NCI-H1105 (cell line): ENCODE data around the gene SCRN1.

ENCODE experiments used
- DNase-seq: peaks from one replicate; lab custom pipeline; 2025; lab: John Stamatoyannopoulos, UW

SCRN1 gene

DNA sequence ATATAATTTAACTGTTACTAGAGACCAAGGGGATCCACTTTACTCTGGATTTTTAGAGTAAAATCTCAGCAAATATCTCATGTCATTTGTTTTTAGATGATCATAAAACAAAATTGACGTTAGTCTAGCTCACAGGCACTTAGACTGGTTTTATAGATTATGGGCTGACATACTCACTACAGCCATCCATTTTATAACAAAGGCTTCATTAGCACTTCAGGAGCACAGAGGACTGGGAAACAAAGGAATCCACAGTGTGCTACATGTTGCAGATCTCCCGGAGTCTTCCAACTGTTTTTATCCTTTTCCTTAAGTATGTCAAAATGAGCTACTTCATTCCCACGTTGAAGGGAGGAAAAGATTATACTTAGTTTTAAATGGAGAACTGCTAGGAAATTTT lies 15.9 kb upstream of the SCRN1 start:
- DNase-seq: no peak

DNA sequence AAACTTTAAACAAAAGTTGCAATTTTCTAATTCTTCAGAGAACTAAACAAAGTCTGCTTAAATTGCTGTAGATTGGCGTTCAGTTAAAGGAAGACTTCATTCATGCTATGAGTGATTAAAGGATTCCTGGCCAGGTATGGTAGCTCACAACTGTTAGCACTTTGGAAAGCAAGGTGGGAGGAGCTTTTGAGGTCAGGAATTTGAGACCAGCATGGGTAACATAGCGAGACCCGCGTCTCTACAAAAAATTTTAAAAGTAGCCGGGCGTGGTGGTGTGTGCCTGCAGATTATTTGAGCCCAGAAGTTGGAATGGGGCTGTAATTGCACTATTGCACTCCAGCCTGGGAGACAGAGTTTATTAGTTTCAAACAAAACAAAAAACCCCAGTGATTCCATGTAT lies 13.5 kb upstream of the SCRN1 start:
- DNase-seq: no peak

DNA sequence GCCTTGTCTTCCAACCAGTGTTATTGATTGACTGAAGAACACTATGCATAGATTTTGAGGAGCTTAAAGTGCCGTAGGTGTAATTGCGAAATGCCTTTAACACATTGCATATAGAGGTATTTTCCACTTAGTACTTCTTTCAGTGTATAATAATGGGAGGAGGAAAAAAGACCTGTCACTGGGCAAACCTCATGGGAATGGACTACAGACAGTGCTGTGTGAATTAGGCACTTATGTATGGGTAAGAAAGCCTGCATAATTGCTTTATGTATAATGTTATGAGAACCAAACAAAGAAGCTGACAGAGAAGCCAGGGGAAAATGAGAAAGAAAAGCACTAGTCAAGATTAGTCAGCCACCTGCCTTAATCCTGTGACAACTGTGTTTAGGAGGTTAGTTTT lies 12.4 kb upstream of the SCRN1 start:
- DNase-seq: no peak

DNA sequence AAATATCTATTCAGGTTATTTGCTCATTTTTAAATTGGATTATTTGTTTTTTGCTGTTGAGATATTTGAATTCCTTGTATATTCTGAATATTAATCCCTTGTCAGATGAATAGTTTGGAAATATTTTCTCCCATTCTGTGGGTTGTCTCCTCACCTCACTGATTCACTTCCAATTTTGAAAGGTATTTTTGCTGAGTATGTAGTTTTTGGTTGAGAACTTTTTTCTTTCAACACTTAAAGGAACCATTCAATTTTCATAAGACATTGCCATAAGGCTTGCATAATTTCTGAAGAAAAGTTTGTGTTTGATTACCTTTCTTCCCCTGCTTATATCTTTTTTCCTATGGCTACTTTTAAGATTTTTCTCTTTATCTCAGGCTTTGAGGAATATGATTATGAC lies 8.9 kb upstream of the SCRN1 start:
- DNase-seq: no peak

DNA sequence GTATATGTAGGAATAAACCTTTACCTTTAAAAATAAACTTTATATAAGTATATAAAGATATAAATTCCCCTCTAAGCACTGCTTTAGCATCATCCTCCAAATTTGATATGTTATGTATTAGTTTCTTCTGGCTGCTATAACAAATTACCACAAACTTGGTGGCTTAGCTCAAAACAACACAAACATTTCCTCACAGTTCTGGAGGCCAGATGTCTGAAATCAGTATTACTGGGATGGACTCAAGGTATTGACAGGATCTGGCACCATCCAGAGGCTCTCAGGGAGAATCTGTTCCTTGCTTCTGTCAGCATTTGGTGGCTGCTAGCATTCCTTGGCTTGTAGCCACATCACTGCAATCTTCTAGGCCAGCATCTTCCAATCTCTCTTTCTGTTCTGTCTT lies 6.7 kb upstream of the SCRN1 start:
- DNase-seq: no peak

DNA sequence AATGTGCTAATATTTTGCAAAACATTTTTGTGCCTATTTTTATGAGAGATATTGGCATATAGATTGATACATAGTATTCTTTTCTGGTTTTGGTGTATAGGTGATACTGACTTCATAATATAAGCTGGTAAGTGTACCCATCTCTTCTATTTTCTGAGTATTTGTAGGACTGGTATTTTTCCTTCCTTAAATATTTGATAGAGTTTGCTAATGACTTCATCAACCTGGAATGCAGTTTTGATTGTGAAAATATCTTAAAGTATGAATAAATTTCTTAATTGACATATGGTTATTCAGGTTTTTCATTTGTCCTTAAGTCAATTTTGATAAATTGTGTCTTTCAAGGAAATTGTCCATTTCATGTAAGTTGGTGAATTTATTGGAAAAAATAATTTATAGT lies 6.1 kb upstream of the SCRN1 start:
- DNase-seq: no peak

DNA sequence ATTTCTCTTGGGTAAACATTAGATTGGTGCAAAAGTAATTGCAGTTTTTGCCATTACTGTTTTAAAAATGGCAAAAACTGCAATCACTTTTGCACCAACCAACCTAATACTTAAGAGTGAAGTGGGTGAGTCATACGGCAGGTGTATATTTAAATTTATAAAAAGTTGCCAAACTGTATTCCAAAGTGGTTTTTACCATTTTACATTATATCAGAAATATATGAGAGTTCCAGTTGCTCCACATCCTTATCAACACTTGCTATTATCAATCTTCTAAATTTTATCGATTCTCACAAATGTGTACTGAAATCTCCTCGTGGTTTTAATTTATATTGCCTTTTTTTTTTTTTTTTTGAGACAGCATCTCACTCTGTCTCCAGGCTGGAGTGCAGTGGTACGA lies 3.5 kb upstream of the SCRN1 start:
- DNase-seq: no peak

DNA sequence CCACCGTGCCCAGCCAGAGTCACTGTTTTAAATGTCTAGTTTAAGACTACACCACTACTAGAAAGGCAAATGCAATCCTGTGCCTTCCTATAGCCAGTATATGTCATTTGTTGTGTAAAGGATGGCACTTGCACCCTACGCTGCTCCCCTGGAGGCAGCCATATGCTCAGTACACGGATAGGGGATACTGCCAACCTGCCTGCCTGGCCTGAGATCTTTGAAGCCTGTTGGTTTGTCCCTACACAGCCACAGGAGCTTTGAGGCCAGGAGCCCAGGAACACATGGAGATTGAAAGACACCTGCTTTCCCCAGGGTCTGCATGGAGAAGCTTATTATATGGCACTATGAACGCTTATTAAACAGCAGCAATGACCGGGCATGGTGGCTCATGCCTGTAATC lies 2.3 kb upstream of the SCRN1 start:
- DNase-seq: no peak

DNA sequence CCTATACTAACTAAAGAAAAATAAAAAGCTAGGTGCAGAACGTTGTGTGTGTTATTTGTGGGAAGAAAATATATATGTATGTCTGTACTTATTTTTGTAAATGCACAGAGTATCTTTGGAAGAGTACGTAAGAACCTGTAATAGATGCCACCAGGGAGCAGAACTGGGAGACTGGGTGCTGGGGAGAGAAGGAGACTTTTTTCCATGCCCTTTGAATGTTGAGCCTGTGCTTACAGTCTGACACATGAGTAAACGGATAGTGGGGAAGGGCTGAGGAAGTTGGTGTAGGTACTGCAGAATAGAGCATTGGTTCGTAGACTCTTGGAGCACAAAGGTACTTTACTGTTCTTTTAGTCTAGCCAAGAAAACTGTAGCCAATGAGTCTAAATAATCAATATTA lies 1.3 kb upstream of the SCRN1 start:
- DNase-seq: no peak

DNA sequence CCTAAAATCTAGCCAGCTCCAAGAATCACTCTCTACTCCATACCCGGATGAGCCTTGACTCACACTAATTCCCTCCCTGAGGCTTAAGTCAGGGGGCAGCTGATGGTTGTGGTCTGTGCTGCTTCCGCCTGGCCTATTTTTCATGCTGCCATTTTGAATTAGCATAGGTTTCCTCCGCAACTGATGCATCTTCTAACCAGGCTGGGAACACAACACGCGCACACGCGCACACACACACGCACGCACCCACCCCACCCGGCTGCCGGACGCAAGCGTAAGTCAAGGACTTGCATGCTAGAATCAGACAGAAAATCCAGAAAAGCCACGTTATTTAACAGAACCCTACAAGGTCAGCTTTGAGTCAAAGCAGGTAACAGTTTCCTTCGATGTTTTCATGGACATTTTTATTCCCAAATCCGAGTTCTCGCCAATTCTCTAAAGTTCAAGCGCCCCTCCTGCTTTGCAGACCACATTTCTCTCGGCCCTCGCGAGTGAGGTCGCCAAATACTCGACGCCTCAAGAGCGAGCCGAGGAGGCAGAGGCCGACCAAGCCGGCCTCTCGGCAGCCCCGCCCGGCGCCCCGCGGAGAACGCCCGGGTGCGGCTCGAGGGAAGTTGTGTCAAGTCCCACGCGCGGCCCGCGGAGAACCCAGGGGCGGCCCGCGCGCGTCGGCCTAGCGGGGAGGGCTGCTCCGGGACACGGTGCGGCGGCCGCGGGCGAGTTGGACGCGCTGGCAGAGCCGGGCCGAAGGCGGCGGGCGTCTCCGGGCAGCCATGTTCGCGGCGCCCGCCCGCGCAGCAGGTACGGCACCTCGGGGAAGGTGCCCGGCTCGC lies 961 bp downstream of the SCRN1 start:
- peak; percentile 51 for DNase-seq

DNA sequence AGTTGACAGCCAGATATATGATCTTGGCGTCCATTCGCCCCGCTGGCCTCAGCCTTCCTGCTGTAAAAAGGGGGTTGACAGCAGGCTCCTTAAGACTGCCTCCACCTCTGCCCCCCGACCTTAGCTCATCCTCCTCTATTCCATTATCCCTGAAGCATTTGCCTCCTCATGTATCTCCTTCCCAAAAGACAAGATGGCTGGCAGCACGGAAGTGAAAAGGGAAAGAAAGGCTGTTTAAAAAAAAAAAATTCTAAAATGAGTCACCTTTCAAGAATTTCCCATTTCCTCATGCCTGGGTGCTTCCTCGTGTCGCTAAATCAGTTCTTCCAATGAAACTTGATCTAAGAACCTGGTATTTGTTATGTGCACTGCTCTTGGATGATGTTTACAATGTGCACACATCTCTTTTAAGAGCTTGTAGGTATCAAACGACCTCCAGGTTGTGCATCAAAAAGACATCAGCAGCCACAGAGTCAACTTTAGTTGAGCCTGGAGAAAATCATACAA lies 1.7 kb downstream of the SCRN1 start:
- DNase-seq: no peak

DNA sequence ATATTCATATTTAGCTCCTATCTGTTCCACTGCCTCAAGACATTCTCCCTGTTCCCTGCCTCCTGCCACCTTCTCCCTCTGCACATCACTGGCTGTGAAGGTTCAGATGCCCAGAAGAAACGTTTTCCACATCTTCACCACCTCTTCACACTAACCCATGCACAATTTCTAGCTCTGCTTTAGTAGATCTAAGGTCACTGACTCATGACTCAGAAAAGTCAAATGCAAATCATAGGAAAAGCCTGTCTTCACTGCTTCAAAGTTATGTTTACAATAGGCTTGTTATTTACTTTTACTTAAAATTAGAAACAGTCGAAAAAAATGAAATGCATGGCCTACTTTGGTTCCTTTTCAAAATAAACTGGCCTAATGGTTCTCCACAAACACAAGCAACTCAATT lies 2.5 kb downstream of the SCRN1 start:
- DNase-seq: no peak

DNA sequence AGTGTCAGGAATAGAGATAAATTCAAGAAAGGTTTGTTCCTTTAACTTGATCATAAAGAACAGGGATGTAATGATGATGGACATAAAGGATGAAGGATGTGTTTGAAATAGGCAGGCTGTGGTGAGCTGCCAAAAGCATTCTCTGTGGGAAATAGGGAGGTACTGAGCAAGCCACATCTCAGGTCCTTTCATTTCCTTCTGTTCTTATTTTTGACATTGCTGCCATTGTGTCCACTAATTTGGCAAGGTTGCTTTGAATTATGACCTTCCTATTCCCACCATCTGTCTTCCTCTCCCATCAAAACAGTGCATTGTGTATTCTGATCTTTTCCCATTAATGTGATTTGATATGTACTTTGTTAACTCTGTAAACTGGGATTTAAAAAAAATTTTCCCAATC lies 9.4 kb downstream of the SCRN1 start:
- DNase-seq: no peak

DNA sequence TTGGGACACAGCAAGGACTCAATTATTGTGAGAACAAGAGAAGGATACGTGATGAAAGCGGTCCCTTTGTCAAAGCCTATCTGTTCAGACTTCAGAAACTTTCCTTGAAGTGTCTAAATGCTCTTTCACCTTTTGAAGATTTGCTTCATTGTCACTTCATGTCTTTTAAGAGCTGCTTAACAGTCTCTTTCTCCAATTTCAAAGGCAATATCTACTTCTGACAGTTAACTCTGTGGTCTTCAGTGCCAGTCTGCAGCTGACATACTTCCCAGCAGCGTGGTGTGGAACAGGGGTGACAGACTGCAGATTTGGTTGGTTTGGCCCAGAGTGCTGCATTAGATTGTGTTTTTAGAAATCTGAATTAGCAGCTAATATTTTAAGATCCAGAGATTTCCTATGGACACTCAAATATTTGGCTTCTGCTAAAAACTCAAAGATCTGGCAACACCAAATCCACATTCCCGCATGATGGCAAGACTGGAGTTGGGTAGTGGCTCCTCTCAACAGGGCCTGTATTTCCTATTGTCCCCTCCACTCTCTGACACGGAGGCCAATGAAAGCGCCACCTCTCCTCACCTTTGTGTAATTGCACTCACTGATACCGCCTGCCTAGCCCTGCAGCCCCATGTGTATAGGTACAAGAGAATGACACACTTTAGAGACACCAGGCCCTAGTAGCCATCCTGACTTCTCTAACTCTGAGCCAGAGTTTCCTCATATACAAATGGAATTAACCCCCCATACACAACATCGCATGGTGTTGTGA lies 11.5 kb downstream of the SCRN1 start:
- DNase-seq: no peak

DNA sequence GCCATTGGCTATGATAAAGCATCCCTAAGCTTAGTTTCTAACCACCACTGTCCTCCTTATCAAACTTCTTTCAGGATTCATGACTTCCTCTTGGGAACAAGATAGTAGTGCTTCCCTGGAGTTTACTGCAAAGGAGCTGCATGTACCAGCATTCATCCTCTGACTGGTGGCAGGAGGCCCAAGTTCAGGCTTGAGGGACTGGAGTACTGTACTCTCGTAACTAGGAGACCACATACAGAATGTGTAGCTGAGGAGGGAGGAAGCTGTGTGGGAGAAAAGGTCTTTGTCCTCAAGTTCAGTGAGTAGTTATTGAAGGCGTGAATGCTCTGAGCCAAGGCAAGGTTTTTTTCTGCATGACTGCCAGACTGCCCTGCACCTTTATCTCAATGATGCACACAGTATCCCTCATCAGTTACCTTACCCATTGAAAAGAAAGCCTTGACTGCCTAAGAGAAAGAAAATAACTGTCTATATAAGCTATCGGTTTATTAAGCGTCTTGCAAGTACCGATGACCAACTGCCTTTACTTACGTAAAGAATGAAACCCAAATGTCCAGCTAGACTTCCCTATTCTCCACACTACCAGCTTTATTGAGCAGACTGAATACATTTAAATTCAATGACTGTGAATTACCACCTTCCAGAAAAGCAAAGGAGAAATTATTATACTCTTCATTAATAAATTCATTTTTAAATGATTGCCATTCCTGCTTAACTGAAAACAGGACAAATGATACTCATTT lies 12.8 kb downstream of the SCRN1 start:
- no peak for DNase-seq

DNA sequence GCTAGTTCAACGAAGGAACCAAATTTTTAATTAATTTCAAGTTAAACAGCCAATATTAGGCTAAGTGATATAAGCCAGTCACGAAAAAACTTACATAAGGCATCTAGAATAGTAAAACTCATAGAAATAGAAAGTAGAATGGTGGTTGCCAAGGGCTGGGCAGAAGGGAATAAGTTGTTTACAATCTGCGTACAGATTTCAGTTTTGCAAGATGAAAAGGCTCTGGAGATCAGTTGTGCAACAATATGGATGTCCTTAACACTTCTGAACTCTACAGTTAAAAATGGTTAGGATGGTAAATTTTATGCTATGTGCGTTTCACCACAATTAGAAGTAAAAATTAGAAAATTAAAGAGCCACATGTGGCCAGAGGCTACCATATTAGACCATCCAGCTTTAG lies 13.3 kb downstream of the SCRN1 start:
- no peak for DNase-seq

DNA sequence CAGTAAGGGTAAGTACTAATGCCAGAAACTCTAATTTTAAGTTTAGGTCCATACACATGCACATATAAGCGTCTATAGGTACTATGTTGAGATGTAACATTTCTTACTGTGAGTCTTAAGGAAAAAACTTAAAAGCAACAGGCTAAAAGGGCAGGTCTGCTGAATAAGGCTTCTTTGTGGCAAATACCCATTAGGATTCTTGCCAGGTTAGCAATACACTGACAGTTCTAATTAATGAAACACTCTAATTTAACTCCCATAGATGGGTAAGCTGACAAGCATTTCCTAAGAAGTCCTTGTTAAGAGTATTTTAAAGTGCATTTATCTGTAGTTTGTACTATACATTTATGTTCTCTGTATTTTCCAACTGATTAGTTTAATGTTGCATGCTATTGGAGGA lies 14.0 kb downstream of the SCRN1 start:
- peak; percentile 20 for DNase-seq

DNA sequence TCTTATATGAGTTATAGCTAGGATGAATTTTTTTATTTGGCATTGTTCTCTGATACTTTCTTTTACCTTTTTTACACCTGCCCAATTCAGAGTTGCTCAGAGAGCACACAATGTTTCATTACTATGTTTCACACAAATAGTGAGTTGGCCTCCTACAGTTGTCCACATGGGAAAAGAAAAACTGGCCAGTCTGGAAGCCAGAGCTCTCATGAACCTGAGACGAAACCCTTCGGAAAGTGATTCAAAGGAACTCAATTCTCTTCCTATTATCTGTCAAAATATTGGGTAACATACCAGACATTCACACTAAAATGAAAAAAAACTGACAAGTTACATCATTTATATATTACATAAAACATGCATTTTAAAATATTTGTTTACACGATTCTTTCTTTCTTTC lies 15.3 kb downstream of the SCRN1 start:
- DNase-seq: no peak

DNA sequence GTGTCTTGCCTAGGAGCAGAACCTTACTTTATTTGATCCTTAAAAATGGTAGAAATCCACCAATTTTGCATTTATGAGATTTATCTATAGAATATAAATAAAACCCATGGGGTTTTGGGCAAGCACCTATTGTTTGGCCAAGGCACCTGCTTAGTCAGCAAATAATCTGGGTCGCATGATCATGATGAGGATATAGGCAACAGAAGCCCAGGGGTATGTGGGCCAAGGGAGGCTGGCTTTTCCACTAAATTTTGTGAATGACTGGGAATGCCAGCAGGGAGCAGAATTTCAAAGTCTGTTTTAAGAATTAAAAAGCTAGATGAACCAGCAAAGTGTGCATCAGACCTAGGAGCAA lies 17.3 kb downstream of the SCRN1 start:
- no peak for DNase-seq

DNA sequence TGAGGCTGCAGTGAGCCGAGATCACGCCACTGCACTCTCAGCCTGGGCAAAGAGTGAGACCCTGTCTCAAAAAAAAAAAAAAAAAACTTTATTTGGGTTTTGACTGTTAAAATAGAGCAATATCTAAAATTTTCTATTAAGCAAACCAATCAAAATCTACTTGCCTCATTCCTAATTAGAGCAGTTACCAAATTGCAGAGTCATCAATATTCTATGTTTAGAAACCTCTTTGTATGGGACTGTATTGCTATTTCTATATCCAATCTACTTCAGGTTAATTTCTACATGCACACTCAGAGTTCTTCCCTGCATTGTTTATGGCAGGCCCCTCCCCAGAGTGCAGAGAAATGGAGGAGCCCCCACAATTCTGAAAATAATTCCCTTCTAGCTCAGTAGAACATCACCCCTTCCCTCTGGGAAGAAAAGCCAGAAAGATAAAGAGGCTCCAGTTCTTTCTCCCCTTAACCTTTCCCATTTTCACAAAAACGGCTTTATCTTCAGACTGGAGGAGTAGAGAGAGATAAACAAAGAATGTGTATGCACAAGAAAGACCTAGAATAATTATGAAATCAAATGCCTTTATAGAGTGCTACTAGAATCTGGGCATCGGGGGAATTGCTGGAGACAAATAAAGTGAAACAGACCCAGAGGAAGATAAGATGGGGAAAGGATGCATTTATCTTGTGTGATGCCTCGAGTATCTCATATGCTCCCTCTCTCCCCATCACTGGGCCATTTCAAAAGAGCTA lies 17.9 kb downstream of the SCRN1 start:
- no peak for DNase-seq

DNA sequence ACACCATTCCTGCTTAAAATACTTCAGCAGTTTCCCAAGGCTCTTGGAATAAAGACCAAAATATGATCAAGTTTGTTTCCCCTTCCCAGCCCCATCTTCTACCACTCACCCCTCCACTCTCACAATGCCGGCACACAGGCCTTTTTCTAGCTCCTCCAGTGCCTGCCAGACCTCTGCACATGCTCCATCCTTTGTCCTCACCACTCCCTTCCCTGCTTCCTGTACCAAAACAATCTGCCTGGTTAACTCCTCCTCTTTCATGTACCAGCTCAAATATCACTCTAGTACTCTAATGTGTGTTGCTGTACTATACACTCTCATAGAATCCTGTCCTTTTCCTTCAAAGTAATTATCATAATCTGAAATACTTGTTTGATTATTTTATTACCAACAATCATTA lies 19.4 kb downstream of the SCRN1 start:
- DNase-seq: no peak

DNA sequence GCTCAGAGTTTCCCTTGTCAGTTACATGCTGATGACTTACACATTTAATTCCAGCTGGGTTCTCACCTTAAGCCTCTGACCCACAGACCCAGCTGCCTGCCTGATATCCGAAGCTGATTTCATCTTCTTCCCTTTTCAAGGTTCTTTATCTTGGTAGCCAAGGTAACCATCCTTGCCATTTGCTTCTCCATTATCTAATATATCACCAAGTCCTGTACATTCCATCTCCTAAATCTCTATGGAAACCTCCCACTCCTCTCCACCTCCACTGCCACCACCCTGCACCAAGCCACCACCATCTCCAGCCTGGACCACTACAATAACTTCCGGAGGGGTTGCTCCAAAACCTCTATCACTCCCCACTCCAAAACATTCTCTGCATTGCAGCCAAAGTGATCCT lies 19.9 kb downstream of the SCRN1 start:
- DNase-seq: no peak
